ENCODE results near the gene AMZ1.
"Not testable (repeated sequence)": the region's sequence is repeated elsewhere in the genome, so short reads cannot be mapped to it uniquely, and the experiment has no call there.

Gene AMZ1

GRCh38 chr7:2723138-2723850 lies 35.3 kb downstream of the AMZ1 start:
- Mint-ChIP-seq H3K9me3 (no peaks in the 10 kb centered on the region), H3K36me3 (ENCODE audit: low read depth) (peaks cover 2% of the 10 kb centered on the region), H3K27ac (no peak overlapping the region), H3K4me1 (ENCODE audit: low read depth) (peaks cover 15% of the 10 kb centered on the region), H3K27me3 (ENCODE audit: low read depth) (no peaks in the 10 kb centered on the region), H3K4me3 (no peak overlapping the region)
- DNase-seq (ENCODE audit: low spot score) = no peak

GRCh38 chr7:2724036-2724435 lies 36.0 kb downstream of the AMZ1 start:
- DNase-seq (ENCODE audit: low spot score) = not testable (repeated sequence)

GRCh38 chr7:2724453-2725177 lies 36.6 kb downstream of the AMZ1 start:
- peaks cover 3% of the 10 kb centered on the region for H3K36me3 Mint-ChIP-seq (ENCODE audit: low read depth)
- no peaks in the 10 kb centered on the region for H3K9me3 Mint-ChIP-seq
- peaks cover 8% of the 10 kb centered on the region for H3K4me1 Mint-ChIP-seq (ENCODE audit: low read depth)
- no peak for DNase-seq (ENCODE audit: low spot score)
- no peaks in the 10 kb centered on the region for H3K27me3 Mint-ChIP-seq (ENCODE audit: low read depth)
- no peak overlapping the region for H3K4me3 Mint-ChIP-seq
- H3K27ac Mint-ChIP-seq = no peak overlapping the region

More at GRCh38 chr7:2724036-2724435, 36.0 kb downstream of the AMZ1 start:
- not testable (repeated sequence) for H3K27ac Mint-ChIP-seq; H3K4me1 Mint-ChIP-seq (ENCODE audit: low read depth); H3K36me3 Mint-ChIP-seq (ENCODE audit: low read depth); H3K9me3 Mint-ChIP-seq; H3K4me3 Mint-ChIP-seq; H3K27me3 Mint-ChIP-seq (ENCODE audit: low read depth)

DNA sequence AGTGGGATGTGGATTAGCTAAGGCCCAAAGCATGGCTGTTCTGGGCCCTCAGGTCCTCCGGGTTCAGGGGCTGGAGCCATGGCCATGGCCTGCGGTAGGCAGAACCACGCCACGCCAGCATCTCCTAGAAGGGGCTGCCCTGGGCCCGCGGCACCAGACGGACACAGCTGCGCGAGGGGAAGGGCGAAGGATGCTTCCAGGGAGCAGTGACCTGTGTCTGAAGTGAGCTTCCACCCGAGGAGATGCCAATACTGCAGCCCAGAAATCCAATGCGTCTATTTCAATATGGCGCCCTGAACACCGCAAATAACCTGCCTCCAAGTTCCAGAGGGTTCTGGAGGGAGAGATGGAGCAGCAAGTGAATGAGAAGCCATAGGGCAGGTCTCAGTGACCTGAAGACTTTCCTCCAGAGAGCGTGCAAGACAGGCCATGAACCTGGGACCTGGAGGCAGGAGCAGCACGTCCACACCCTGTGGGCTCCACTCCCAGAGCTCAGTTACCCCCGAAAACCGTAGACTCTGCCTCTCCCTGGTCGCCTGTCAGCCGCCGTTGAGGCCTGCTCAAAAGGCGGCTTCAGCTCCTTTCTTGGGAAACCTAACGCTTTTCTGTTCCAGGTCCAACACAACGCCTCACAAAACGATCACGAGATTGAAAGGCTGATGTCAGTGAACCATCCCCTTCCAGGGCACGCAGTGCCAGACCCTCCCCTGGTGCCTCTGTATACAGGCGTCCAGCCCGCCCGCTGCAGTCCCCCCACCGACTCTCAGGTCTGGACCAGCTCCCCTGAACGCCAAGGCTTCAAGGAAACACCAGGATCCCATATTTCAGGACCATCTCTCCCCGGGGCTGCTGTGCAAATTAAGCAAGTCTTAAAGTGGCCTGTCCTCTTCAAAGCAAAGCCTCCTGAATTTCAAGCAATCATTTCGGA lies 37.4 kb downstream of the AMZ1 start:
- H3K4me1 Mint-ChIP-seq (ENCODE audit: low read depth) = peaks cover 5% of the 10 kb centered on the region
- H3K4me3 Mint-ChIP-seq = no peak overlapping the region
- H3K27ac Mint-ChIP-seq = no peak overlapping the region
- H3K9me3 Mint-ChIP-seq = no peaks in the 10 kb centered on the region
- peaks cover 8% of the 10 kb centered on the region for H3K36me3 Mint-ChIP-seq (ENCODE audit: low read depth)
- no peak for DNase-seq (ENCODE audit: low spot score)
- no peaks in the 10 kb centered on the region for H3K27me3 Mint-ChIP-seq (ENCODE audit: low read depth)

DNA sequence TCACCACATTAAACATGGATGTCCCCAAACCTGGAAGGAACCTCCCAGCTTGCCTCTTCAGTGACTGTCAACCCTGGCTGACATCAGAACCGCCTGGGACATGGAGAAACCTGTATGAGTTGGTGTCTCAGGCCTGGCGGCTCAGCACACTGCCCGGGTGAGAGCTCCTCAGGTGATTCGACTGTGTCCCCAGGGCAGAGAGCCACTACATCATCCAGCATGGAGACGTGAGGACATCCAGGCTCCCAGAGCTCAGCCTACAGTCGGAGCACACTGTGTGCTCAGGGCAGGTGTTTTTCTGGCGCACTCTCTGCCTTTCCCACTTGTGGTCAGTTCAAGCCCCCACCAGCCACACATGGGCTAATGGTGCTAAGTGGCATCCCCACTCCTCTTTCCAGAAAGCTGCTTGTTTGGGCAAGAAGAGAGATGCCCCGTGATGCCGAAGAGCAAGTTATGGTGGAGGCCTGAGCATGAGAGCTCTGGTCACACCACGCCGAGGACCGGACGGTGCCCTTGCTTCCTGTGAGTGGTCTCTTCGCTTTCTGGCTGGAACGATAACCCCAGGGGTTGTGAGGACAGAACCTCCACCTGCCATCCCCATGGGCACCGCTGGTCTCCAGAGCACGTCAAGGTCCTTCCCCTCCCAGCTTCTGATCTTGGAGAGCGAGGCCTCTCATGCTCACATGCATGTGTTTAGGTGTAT lies 38.5 kb downstream of the AMZ1 start:
- Mint-ChIP-seq H3K36me3 (ENCODE audit: low read depth) (peaks cover 6% of the 10 kb centered on the region), H3K27ac (no peak overlapping the region), H3K9me3 (no peaks in the 10 kb centered on the region), H3K4me1 (ENCODE audit: low read depth) (peaks cover 2% of the 10 kb centered on the region), H3K4me3 (no peak overlapping the region), H3K27me3 (ENCODE audit: low read depth) (no peaks in the 10 kb centered on the region)
- no peak for DNase-seq (ENCODE audit: low spot score)

DNA sequence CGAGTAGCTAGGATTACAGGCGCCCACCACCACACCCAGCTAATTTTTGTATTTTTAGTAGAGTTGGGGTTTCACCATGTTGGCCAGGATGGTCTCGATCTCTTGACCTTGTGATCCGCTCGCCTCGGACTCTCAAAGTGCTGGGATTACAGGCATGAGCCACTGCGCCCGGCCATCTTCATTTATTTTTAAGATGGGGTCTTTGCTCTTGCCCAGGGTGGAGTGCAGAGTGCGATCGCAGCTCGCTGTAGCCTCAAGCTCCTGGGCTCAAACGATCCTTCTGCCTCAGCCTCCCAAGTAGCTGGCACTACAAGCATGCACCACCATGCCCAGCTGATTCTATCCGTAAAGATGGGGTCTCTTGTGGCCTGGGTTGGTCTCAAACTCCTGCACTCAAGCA lies 39.2 kb downstream of the AMZ1 start:
- DNase-seq (ENCODE audit: low spot score); H3K4me3 Mint-ChIP-seq; H3K4me1 Mint-ChIP-seq (ENCODE audit: low read depth); H3K27me3 Mint-ChIP-seq (ENCODE audit: low read depth); H3K9me3 Mint-ChIP-seq; H3K27ac Mint-ChIP-seq; H3K36me3 Mint-ChIP-seq (ENCODE audit: low read depth): not testable (repeated sequence)

DNA sequence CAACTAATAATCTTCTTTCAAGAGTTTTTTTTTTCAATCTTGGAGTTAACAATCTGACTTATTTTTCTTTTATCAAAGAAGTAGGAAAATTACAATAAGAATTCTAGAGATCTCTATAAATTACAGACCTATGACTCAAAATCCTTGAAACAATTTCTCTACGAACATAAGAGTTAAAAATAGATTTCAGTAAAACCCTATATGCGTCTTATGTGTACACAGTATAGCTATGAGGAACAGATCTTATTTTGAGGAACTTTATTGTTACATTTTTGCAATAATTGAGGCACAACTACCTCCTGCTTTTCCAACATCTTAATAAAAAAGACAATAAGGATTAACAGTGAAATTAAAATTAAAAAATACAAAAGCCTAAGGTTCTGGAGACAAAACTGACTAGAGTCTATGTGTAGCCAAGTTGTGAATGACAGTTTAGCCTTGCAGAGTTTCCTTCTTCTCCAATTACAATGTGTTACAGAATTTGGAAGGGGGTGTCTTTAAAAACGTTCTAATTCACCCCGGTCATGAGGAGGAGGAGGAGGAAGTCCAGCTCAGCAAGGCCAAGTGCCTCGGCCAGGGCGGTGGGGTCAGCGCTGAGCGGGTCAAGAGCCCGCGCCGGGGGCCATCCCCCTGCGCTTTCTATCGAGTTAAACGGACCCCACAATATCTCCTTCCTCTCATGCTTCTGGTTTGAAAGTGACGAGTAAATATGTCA lies 40.5 kb downstream of the AMZ1 start:
- H3K4me1 Mint-ChIP-seq (ENCODE audit: low read depth) = peaks cover 20% of the 10 kb centered on the region

DNA sequence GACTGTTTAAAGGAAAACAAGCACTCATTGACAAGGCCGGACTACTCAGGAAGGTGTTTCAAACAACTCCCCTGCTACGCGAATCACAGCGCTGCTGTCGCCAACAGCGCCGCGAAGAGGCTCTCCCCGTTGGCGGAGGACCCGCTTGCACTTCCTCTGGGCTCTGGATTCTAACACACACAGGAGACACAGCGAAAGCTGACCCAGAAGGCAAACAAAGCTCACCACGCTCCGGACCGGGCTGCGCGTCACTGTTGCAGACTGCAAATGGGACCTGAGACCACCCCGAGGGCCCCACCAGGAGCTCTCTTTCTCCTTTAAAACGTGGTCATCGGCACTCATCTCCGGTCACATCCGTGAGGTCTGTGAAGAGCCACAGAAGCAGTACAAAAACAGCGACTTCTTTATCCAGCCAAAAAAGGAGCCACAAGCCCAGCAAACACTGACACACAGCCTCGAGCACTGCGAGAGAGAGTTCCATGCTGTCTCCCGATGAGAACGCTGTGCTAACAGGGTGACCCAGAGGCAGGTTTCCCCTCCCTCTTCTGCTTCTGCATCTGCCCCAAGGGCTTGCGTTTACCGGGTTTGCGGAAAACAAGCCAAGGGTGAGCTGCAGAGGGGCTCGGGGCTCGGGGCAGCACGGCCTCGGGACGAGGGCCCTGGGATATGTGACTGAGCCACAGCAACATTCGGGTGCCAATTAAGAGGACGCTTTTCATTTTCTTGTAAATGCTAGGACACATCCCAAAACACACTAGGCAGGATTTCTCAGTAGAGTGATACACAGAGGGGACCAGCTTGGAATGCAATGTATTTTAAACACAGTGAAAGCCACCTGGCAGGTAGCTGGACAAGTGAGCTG lies 41.3 kb downstream of the AMZ1 start:
- Mint-ChIP-seq H3K4me3 (no peak overlapping the region), H3K4me1 (ENCODE audit: low read depth) (peaks cover 24% of the 10 kb centered on the region), H3K27me3 (ENCODE audit: low read depth) (no peaks in the 10 kb centered on the region), H3K27ac (no peak overlapping the region), H3K36me3 (ENCODE audit: low read depth) (peaks cover 15% of the 10 kb centered on the region), H3K9me3 (no peaks in the 10 kb centered on the region)
- DNase-seq (ENCODE audit: low spot score) = no peak

More for the DNA sequence above, 40.5 kb downstream of the AMZ1 start:
- Mint-ChIP-seq H3K4me3 (no peak overlapping the region), H3K27ac (no peak overlapping the region), H3K36me3 (ENCODE audit: low read depth) (peaks cover 13% of the 10 kb centered on the region), H3K27me3 (ENCODE audit: low read depth) (no peaks in the 10 kb centered on the region), H3K9me3 (no peaks in the 10 kb centered on the region)
- DNase-seq (ENCODE audit: low spot score) = no peak

DNA sequence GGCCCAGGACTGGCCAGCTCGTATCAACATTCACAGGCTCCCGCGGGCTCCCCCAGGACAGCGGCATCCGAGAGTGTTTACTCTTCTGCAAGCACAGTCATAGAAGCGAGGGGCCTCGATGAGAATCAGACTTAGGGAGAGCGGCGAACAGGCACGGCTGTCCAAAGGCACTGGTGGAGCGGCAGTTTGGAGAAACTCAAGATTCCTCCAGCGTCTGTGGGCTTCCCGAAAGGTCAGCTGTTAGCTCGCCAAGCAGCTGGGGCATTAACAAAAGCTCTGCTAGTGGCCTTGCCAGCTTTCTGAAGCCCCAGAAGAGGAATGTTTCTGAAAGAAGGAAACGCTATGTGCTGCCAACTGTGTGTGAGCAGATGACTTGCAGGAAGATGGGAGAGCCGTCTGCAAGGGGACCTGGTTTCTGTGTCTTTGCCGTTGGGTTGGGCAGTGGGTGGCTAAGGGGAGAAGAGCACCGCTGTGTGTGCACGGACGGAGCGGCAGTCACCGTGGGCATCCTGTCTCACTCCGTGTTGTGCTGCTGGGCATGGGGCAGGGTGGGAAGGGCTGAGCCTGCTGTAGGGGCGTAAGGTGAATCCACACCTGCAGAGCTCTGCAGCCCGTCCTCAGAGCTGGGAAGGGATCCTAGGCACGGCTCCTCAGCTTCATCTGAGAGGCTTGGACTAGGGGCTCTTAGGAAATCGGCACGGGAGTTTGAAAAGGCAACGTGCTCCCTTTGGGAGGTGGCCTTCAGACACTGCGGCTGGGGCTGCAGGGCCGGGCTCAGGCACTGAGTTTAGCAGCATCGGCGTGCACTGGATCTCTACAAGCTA lies 42.1 kb downstream of the AMZ1 start:
- peaks cover 32% of the 10 kb centered on the region for H3K4me1 Mint-ChIP-seq (ENCODE audit: low read depth)
- no peaks in the 10 kb centered on the region for H3K27me3 Mint-ChIP-seq (ENCODE audit: low read depth)
- H3K27ac Mint-ChIP-seq = no peak overlapping the region

GRCh38 chr7:2730846-2731770 lies 43.1 kb downstream of the AMZ1 start:
- H3K9me3 Mint-ChIP-seq = no peaks in the 10 kb centered on the region
- peaks cover 15% of the 10 kb centered on the region for H3K36me3 Mint-ChIP-seq (ENCODE audit: low read depth)
- peak overlapping the region; percentile 22 for H3K4me3 Mint-ChIP-seq
- no peak for DNase-seq (ENCODE audit: low spot score)
- peak overlapping the region; percentile 72 for H3K27ac Mint-ChIP-seq
- H3K27me3 Mint-ChIP-seq (ENCODE audit: low read depth) = no peaks in the 10 kb centered on the region
- peaks cover 34% of the 10 kb centered on the region for H3K4me1 Mint-ChIP-seq (ENCODE audit: low read depth)

More for the DNA sequence above, 42.1 kb downstream of the AMZ1 start:
- H3K36me3 Mint-ChIP-seq (ENCODE audit: low read depth) = peaks cover 15% of the 10 kb centered on the region
- H3K4me3 Mint-ChIP-seq = no peak overlapping the region
- DNase-seq (ENCODE audit: low spot score) = no peak
- no peaks in the 10 kb centered on the region for H3K9me3 Mint-ChIP-seq

- no peak for DNase-seq (ENCODE audit: low spot score)
- peaks cover 15% of the 10 kb centered on the region for H3K36me3 Mint-ChIP-seq (ENCODE audit: low read depth)
- no peaks in the 10 kb centered on the region for H3K27me3 Mint-ChIP-seq (ENCODE audit: low read depth)
- H3K4me3 Mint-ChIP-seq = no peak overlapping the region
- peaks cover 34% of the 10 kb centered on the region for H3K4me1 Mint-ChIP-seq (ENCODE audit: low read depth)
- H3K27ac Mint-ChIP-seq = peak overlapping the region; percentile 72
- H3K9me3 Mint-ChIP-seq = no peaks in the 10 kb centered on the region
Measured at GRCh38 chr7:2732388-2732787, 44.4 kb downstream of the AMZ1 start.

All from T-helper 2 cell treated with Interferon-gamma antibody and Interleukin-4, amounts not matched to agents 5 μg/mL and 100 μg/mL, for 36 hours (primary cell).